Fibroblast of lung (primary cell): ENCODE results near the gene AMBRA1. TPM values are rescaled to one million over a fixed set of nuclear protein-coding genes. Genes with fewer than 3 reads are reported as not detected.

Experiments
- DNase-seq, 2 donors: peaks; one replicate each; pipeline versions ENCODE4 v3.0.0 to v3.0.0-alpha.2; 2010; ENCODE audit warnings: low read depth in 2 of 2
- H2AFZ ChIP-seq: 2 replicates; pipeline ENCODE4 v1.5.1; 2012; ENCODE audit warnings: low read length, control low read depth, inconsistent platforms
- H3K27ac ChIP-seq: 2 replicates; pipeline ENCODE4 v1.5.1; 2011; ENCODE audit warnings: low read length, control low read depth; ENCODE audit not compliant: insufficient read depth
- H3K27me3 ChIP-seq: 2 replicates; pipeline ENCODE4 v1.5.1; 2011; ENCODE audit warnings: mild to moderate bottlenecking, low read length; ENCODE audit not compliant: control insufficient read depth, insufficient read depth
- H3K36me3 ChIP-seq: 2 replicates; pipeline ENCODE4 v1.5.1; 2011; ENCODE audit warnings: low read length; ENCODE audit not compliant: control insufficient read depth, insufficient read depth
- H3K4me1 ChIP-seq: 2 replicates; pipeline ENCODE4 v1.5.1; 2011; ENCODE audit warnings: low read length; ENCODE audit not compliant: control insufficient read depth, insufficient read depth; ENCODE audit errors: extremely low read depth
- H3K4me2 ChIP-seq: 2 replicates; pipeline ENCODE4 v1.5.1; 2011; ENCODE audit warnings: low read length, control low read depth; ENCODE audit not compliant: insufficient read depth; ENCODE audit errors: extremely low read depth
- H3K4me3 ChIP-seq, 4 experiments: fragments of 200-600 bp in 1 of 4; sonication (generic) in 1 of 4; replicated peaks in 1 of 4; 2 replicates each; pipeline ENCODE4 v1.5.1; 2011 to 2016; ENCODE audit warnings: low read length in 4 of 4, low read depth in 3 of 4, mild to moderate bottlenecking in 3 of 4, control low read depth in 2 of 4, inconsistent platforms in 1 of 4, mixed read lengths in 1 of 4; ENCODE audit not compliant: insufficient read depth in 1 of 4; ENCODE audit errors: control extremely low read depth in 1 of 4
- H3K79me2 ChIP-seq: 2 replicates; pipeline ENCODE4 v1.5.1; 2012; ENCODE audit warnings: mild to moderate bottlenecking, low read length, inconsistent platforms; ENCODE audit not compliant: control insufficient read depth, insufficient read depth
- H3K9ac ChIP-seq: 2 replicates; pipeline ENCODE4 v1.5.1; 2011; ENCODE audit warnings: mild to moderate bottlenecking, low read length, control low read depth; ENCODE audit not compliant: insufficient read depth
- H3K9me3 ChIP-seq: 2 replicates; pipeline ENCODE4 v1.5.1; 2012; ENCODE audit warnings: low read depth, low read length; ENCODE audit not compliant: control insufficient read depth, insufficient read depth
- H4K20me1 ChIP-seq: 2 replicates; pipeline ENCODE4 v1.5.1; 2011; ENCODE audit warnings: low read length; ENCODE audit not compliant: control insufficient read depth, insufficient read depth; ENCODE audit errors: extremely low read depth
- CTCF ChIP-seq, 2 donors: IDR thresholded peaks in 1 of 2; conservative IDR thresholded peaks in 1 of 2; 1 replicate in 1 of 2; 2 replicates in 1 of 2; pipeline ENCODE4 v1.5.1; 2011 to 2012; ENCODE audit warnings: low read length in 2 of 2, control low read depth in 1 of 2, inconsistent platforms in 1 of 2, low read depth in 1 of 2, mild to moderate bottlenecking in 1 of 2
- EZH2 ChIP-seq: IDR thresholded peaks from 2 replicates; pipeline ENCODE4 v1.5.1; 2012; ENCODE audit warnings: low read length, control low read depth, mild to moderate bottlenecking; ENCODE audit errors: missing control alignments
- polyA plus RNA-seq, 2 donors: library from polyadenylated mRNA; depleted of rRNA in 1 of 2; stranded (reverse) in 1 of 2; unstranded in 1 of 2; fragments of >200 nt; gene quantifications; 2 replicates each; pipeline ENCODE4 v1.2.1, GENCODE V29; 2011 to 2012; ENCODE audit warnings: missing spikeins in 1 of 2
- total RNA-seq: library from RNA; depleted of rRNA; stranded (reverse); fragments of >200 nt; gene quantifications from 2 replicates; pipeline ENCODE4 v1.2.1, GENCODE V29; 2014

Gene AMBRA1
- total and polyA plus RNA-seq, 2 donors (not counting 1 experiment from before 2014, with no cell fraction given) = 8.3 to 23.3 TPM

- no peaks in the 10 kb centered on the region for H3K79me2 ChIP-seq
- H3K4me1 ChIP-seq = no peaks in the 10 kb centered on the region
- no peaks in the 10 kb centered on the region for H4K20me1 ChIP-seq
- H3K4me2 ChIP-seq = no peak overlapping the region
- H3K36me3 ChIP-seq = no peaks in the 10 kb centered on the region
- DNase-seq = no peak
- H3K27me3 ChIP-seq = no peaks in the 10 kb centered on the region
- no peak for TF ChIP-seq CTCF (conservative IDR thresholded peaks at IDR 0.05 in 1 of 2, IDR thresholded peaks at IDR 0.05 in 1 of 2; ENCODE audit: low read depth in 1 of 2, low read length in 2 of 2)
- no peak for TF ChIP-seq EZH2
- H3K27ac ChIP-seq = no peak overlapping the region
- no peaks in the 10 kb centered on the region for H3K9me3 ChIP-seq
- H2AFZ ChIP-seq = no peak overlapping the region
- H3K9ac ChIP-seq = no peak overlapping the region
- no peak overlapping the region for H3K4me3 ChIP-seq
Measured at GRCh38 chr11:46397526-46397925, 196.3 kb downstream of the AMBRA1 start.

- Histone ChIP-seq H3K79me2 (no peaks in the 10 kb centered on the region), H3K9me3 (no peaks in the 10 kb centered on the region), H4K20me1 (no peaks in the 10 kb centered on the region), H2AFZ (no peak overlapping the region), H3K4me1 (peaks cover 5% of the 10 kb centered on the region), H3K27ac (no peak overlapping the region), H3K36me3 (no peaks in the 10 kb centered on the region), H3K4me2 (no peak overlapping the region), H3K4me3 (no peak overlapping the region), H3K9ac (no peak overlapping the region), H3K27me3 (peaks cover 20% of the 10 kb centered on the region)
- TF ChIP-seq EZH2 = no peak
- TF ChIP-seq CTCF (conservative IDR thresholded peaks at IDR 0.05 in 1 of 2, IDR thresholded peaks at IDR 0.05 in 1 of 2; ENCODE audit: low read depth in 1 of 2, low read length in 2 of 2) = no peak
- no peak for DNase-seq
Measured at GRCh38 chr11:46393759-46394158, 200.1 kb downstream of the AMBRA1 start.

GRCh38 chr11:46393231-46393616, 200.6 kb downstream of the AMBRA1 start:
- TF ChIP-seq CTCF (conservative IDR thresholded peaks at IDR 0.05 in 1 of 2, IDR thresholded peaks at IDR 0.05 in 1 of 2; ENCODE audit: low read depth in 1 of 2, low read length in 2 of 2) (no peak), EZH2 (no peak)
- Histone ChIP-seq H3K27me3 (peaks cover 25% of the 10 kb centered on the region), H3K9ac (no peak overlapping the region), H3K4me2 (no peak overlapping the region), H3K27ac (no peak overlapping the region), H3K9me3 (no peaks in the 10 kb centered on the region), H3K79me2 (no peaks in the 10 kb centered on the region), H2AFZ (no peak overlapping the region), H3K4me3 (no peak overlapping the region), H3K4me1 (peaks cover 5% of the 10 kb centered on the region), H4K20me1 (no peaks in the 10 kb centered on the region), H3K36me3 (no peaks in the 10 kb centered on the region)
- no peak for DNase-seq
